H9 (cell line): Measurements from ENCODE around the gene RFX4. TPM values are rescaled to one million over a fixed set of nuclear protein-coding genes. Genes with fewer than 3 reads are reported as not detected.
A peak's percentile ranks its signal among the peaks of the same experiment; 100 is the strongest.

Source experiments
- DNase-seq: peaks from one replicate; pipeline ENCODE4 v3.0.0-alpha.2; 2017
- H2AFZ ChIP-seq: one replicate; pipeline ENCODE4 v1.6.1; 2013; ENCODE audit warnings: mild to moderate bottlenecking, low read length, control low read depth, moderate library complexity
- H2AK5ac ChIP-seq: 2 replicates; pipeline ENCODE4 v1.6.1; 2013; ENCODE audit warnings: low read length, control low read depth, mixed read lengths; ENCODE audit not compliant: insufficient read length
- H2BK120ac ChIP-seq: one replicate; pipeline ENCODE4 v1.6.1; 2013; ENCODE audit warnings: low read depth, mild to moderate bottlenecking, low read length, control low read depth, inconsistent platforms; ENCODE audit not compliant: poor library complexity, severe bottlenecking
- H2BK12ac ChIP-seq: 2 replicates; pipeline ENCODE4 v1.6.1; 2013; ENCODE audit warnings: low read length, control low read depth, mixed read lengths, low read depth; ENCODE audit not compliant: insufficient read length
- H2BK15ac ChIP-seq: 2 replicates; pipeline ENCODE4 v1.6.1; 2013; ENCODE audit warnings: low read depth, low read length, control low read depth
- H2BK20ac ChIP-seq: one replicate; pipeline ENCODE4 v1.6.1; 2013; ENCODE audit warnings: low read depth, mild to moderate bottlenecking, low read length, control low read depth, inconsistent platforms; ENCODE audit not compliant: poor library complexity, severe bottlenecking
- H2BK5ac ChIP-seq: 2 replicates; pipeline ENCODE4 v1.6.1; 2013; ENCODE audit warnings: low read length, control low read depth, mixed read lengths; ENCODE audit not compliant: insufficient read length
- H3K14ac ChIP-seq: 2 replicates; pipeline ENCODE4 v1.6.1; 2013; ENCODE audit warnings: low read length, control low read depth; ENCODE audit not compliant: insufficient read depth
- H3K18ac ChIP-seq: 2 replicates; pipeline ENCODE4 v1.6.1; 2013; ENCODE audit warnings: low read depth, mild to moderate bottlenecking, mixed read lengths, low read length, control low read depth; ENCODE audit not compliant: insufficient read length
- H3K23ac ChIP-seq: 2 replicates; pipeline ENCODE4 v1.6.1; 2013; ENCODE audit warnings: low read length, control low read depth, mixed read lengths, low read depth; ENCODE audit not compliant: insufficient read length
- H3K23me2 ChIP-seq: 2 replicates; pipeline ENCODE4 v1.6.1; 2013; ENCODE audit warnings: low read depth, mild to moderate bottlenecking, mixed read lengths, low read length, control low read depth; ENCODE audit not compliant: insufficient read length, poor library complexity, severe bottlenecking
- H3K27ac ChIP-seq: 2 replicates; pipeline ENCODE4 v1.5.1; 2013; ENCODE audit warnings: low read length, control low read depth, mixed read lengths, low read depth; ENCODE audit not compliant: insufficient read length
- H3K27me3 ChIP-seq: 2 replicates; pipeline ENCODE4 v1.6.1; 2013; ENCODE audit warnings: low read length, control low read depth, inconsistent platforms; ENCODE audit not compliant: insufficient read depth
- H3K4ac ChIP-seq: 2 replicates; pipeline ENCODE4 v1.6.1; 2013; ENCODE audit warnings: low read depth, mild to moderate bottlenecking, control low read depth, inconsistent platforms, low read length, moderate library complexity
- H3K4me1 ChIP-seq: 2 replicates; pipeline ENCODE4 v1.6.1; 2013; ENCODE audit warnings: low read length, control low read depth, inconsistent platforms; ENCODE audit not compliant: insufficient read depth
- H3K4me2 ChIP-seq: 2 replicates; pipeline ENCODE4 v1.6.1; 2013; ENCODE audit warnings: low read length, control low read depth, mixed read lengths; ENCODE audit not compliant: insufficient read length, insufficient read depth
- H3K56ac ChIP-seq: 2 replicates; pipeline ENCODE4 v1.6.1; 2013; ENCODE audit warnings: low read depth, mild to moderate bottlenecking, mixed read lengths, low read length, control low read depth; ENCODE audit not compliant: insufficient read length
- H3K79me1 ChIP-seq: 2 replicates; pipeline ENCODE4 v1.6.1; 2013; ENCODE audit warnings: low read depth, mild to moderate bottlenecking, moderate library complexity, low read length, control low read depth, inconsistent platforms; ENCODE audit not compliant: insufficient read depth, poor library complexity, severe bottlenecking
- H3K79me2 ChIP-seq: 2 replicates; pipeline ENCODE4 v1.6.1; 2013; ENCODE audit warnings: low read length, control low read depth, inconsistent platforms; ENCODE audit not compliant: insufficient read depth
- H3K9ac ChIP-seq: 2 replicates; pipeline ENCODE4 v1.6.1; 2013; ENCODE audit warnings: low read length, control low read depth, mixed read lengths; ENCODE audit not compliant: insufficient read length; ENCODE audit errors: extremely low read depth
- H3K9me3 ChIP-seq: one replicate; pipeline ENCODE4 v1.6.1; 2013; ENCODE audit warnings: low read depth, low read length, inconsistent platforms; ENCODE audit not compliant: control insufficient read depth
- H3T11ph ChIP-seq: one replicate; pipeline ENCODE4 v1.6.1; 2013; ENCODE audit warnings: mild to moderate bottlenecking, low read length, control low read depth, inconsistent platforms
- H4K20me1 ChIP-seq: one replicate; pipeline ENCODE4 v1.6.1; 2013; ENCODE audit not compliant: control insufficient read depth, insufficient read length, insufficient read depth
- H4K5ac ChIP-seq: 2 replicates; pipeline ENCODE4 v1.6.1; 2013; ENCODE audit warnings: low read depth, mild to moderate bottlenecking, mixed read lengths, low read length, control low read depth; ENCODE audit not compliant: insufficient read length
- H4K8ac ChIP-seq: replicated peaks from 2 replicates; pipeline ENCODE4 v1.6.1; 2013; ENCODE audit warnings: low read length, control low read depth, mixed read lengths, low read depth; ENCODE audit not compliant: insufficient read length
- H4K91ac ChIP-seq: 2 replicates; pipeline ENCODE4 v1.6.1; 2013; ENCODE audit warnings: low read depth, mild to moderate bottlenecking, moderate library complexity, mixed read lengths, low read length, control low read depth; ENCODE audit not compliant: insufficient read length
- H3K27ac Mint-ChIP-seq, 3 experiments: 2 replicates in 2 of 3; 3 replicates in 1 of 3; pipeline ENCODE4 v1.8.0; 2020 to 2021; ENCODE audit warnings: mixed read lengths in 3 of 3, mild to moderate bottlenecking in 1 of 3, moderate library complexity in 1 of 3
- H3K27me3 Mint-ChIP-seq: 2 replicates; pipeline ENCODE4 v1.8.0; 2021; ENCODE audit warnings: low read depth, mild to moderate bottlenecking, moderate library complexity, mixed read lengths
- H3K36me3 Mint-ChIP-seq, 3 experiments: 2 replicates in 2 of 3; 3 replicates in 1 of 3; pipeline ENCODE4 v1.8.0; 2020 to 2021; ENCODE audit warnings: low read depth in 3 of 3, mixed read lengths in 3 of 3; ENCODE audit not compliant: insufficient read depth in 1 of 3
- H3K4me1 Mint-ChIP-seq, 2 experiments: 2 replicates each; pipeline ENCODE4 v1.8.0; 2020; ENCODE audit warnings: mixed read lengths in 2 of 2
- H3K4me3 Mint-ChIP-seq, 2 experiments: 2 replicates in 1 of 2; 3 replicates in 1 of 2; pipeline ENCODE4 v1.8.0; 2020 to 2021; ENCODE audit warnings: mild to moderate bottlenecking in 2 of 2, mixed read lengths in 2 of 2, moderate library complexity in 1 of 2
- H3K9me3 Mint-ChIP-seq, 2 experiments: 2 replicates in 1 of 2; 3 replicates in 1 of 2; pipeline ENCODE4 v1.8.0; 2020; ENCODE audit warnings: mild to moderate bottlenecking in 2 of 2, mixed read lengths in 2 of 2, moderate library complexity in 1 of 2
- WGBS: extraction: QIAGEN DNeasy Blood & Tissue Kit; methylation state at CpG from one replicate; pipeline ENCODE4 v1.1.7; 2013; ENCODE audit warnings: missing lambda C conversion rate, low lambda C conversion rate, mixed read lengths; ENCODE audit not compliant: insufficient read length; ENCODE audit errors: extremely low coverage; 5-methylcytosine and 5-hydroxymethylcytosine counted together
- total RNA-seq: library from RNA; stranded (reverse); gene quantifications from 2 replicates; pipeline ENCODE4 v1.2.1, GENCODE V29; 2021
- TF ChIP-seq, protein P1 (sequence below): fragments of 200-600 bp; sonication (generic); conservative IDR thresholded peaks from 3 replicates; pipeline ENCODE4 v1.8.0; 2021; ENCODE audit warnings: antibody characterized with exemption, mild to moderate bottlenecking

The RFX4 gene
- total RNA-seq, 1 experiment from 2014 or later = 0.57 TPM

DNA sequence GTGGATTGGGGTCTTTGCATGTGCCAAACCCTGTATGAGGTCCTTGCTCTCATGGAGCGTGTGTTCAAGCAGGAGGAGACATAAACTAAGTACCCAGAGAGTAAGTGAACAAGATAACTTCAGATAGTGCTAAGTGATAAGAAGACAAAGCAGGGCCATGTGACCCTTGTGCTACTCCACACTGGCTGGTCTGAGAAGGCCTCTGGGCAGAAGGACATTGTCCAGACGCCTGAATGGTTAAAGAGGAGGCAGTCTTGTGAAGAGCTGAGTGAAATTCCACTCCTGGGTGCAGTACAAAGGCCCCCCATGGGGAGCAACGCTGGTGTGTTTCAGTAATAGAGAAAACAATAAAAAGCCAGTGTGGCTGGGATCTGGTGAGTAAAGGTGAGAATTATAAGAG is 98.4 kb downstream of the RFX4 start:
- H3K14ac ChIP-seq = no peak overlapping the region
- no peak overlapping the region for H2BK5ac ChIP-seq
- no peak for DNase-seq
- H3K4ac ChIP-seq = no peak overlapping the region
- H4K5ac ChIP-seq = no peak overlapping the region
- no peak overlapping the region for H2BK12ac ChIP-seq
- no peaks in the 10 kb centered on the region for H3K23me2 ChIP-seq
- no peak overlapping the region for H2BK120ac ChIP-seq
- H3K79me1 ChIP-seq = no peaks in the 10 kb centered on the region
- TF ChIP-seq, protein P1, sequence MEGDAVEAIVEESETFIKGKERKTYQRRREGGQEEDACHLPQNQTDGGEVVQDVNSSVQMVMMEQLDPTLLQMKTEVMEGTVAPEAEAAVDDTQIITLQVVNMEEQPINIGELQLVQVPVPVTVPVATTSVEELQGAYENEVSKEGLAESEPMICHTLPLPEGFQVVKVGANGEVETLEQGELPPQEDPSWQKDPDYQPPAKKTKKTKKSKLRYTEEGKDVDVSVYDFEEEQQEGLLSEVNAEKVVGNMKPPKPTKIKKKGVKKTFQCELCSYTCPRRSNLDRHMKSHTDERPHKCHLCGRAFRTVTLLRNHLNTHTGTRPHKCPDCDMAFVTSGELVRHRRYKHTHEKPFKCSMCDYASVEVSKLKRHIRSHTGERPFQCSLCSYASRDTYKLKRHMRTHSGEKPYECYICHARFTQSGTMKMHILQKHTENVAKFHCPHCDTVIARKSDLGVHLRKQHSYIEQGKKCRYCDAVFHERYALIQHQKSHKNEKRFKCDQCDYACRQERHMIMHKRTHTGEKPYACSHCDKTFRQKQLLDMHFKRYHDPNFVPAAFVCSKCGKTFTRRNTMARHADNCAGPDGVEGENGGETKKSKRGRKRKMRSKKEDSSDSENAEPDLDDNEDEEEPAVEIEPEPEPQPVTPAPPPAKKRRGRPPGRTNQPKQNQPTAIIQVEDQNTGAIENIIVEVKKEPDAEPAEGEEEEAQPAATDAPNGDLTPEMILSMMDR = no peak
- H3K9ac ChIP-seq = no peak overlapping the region
- no peaks in the 10 kb centered on the region for H3K9me3 Mint-ChIP-seq
- no peak overlapping the region for H2AK5ac ChIP-seq
- no peak overlapping the region for H2BK15ac ChIP-seq
- H3K27me3 Mint-ChIP-seq = peaks cover 5% of the 10 kb centered on the region
- no peak overlapping the region for H4K91ac ChIP-seq
- no peak overlapping the region for H3K18ac ChIP-seq
- no peak overlapping the region for H3K56ac ChIP-seq
- H3K4me2 ChIP-seq = no peak overlapping the region
- H2AFZ ChIP-seq = no peak overlapping the region
- no peak overlapping the region for H3K27ac ChIP-seq
- H3K27ac Mint-ChIP-seq = peak overlapping the region in 1 of 3 experiments; percentile 75; a peak in 3 of 7 replicates
- H3K9me3 ChIP-seq = no peaks in the 10 kb centered on the region
- no peaks in the 10 kb centered on the region for H3K36me3 Mint-ChIP-seq
- no peaks in the 10 kb centered on the region for H3K79me2 ChIP-seq
- H2BK20ac ChIP-seq = no peak overlapping the region
- H3K4me1 Mint-ChIP-seq = peaks cover 23 to 31% of the 10 kb centered on the region in 2 experiments
- H4K20me1 ChIP-seq = no peaks in the 10 kb centered on the region
- WGBS = no CpG with 5 or more reads among the region's 3 CpGs
- no peak overlapping the region for H4K8ac ChIP-seq
- no peaks in the 10 kb centered on the region for H3K27me3 ChIP-seq
- H3K4me1 ChIP-seq = peaks cover 12% of the 10 kb centered on the region
- no peak overlapping the region for H3T11ph ChIP-seq
- H3K4me3 Mint-ChIP-seq = no peak overlapping the region
- no peak overlapping the region for H3K23ac ChIP-seq
